GM19240 (cell line): ENCODE results near the gene NT5C.

Experiments used
- DNase-seq: peaks from one replicate; pipeline ENCODE4 v3.0.0; 2011; ENCODE audit warnings: low spot score; ENCODE audit not compliant: insufficient read length

The NT5C gene

DNA sequence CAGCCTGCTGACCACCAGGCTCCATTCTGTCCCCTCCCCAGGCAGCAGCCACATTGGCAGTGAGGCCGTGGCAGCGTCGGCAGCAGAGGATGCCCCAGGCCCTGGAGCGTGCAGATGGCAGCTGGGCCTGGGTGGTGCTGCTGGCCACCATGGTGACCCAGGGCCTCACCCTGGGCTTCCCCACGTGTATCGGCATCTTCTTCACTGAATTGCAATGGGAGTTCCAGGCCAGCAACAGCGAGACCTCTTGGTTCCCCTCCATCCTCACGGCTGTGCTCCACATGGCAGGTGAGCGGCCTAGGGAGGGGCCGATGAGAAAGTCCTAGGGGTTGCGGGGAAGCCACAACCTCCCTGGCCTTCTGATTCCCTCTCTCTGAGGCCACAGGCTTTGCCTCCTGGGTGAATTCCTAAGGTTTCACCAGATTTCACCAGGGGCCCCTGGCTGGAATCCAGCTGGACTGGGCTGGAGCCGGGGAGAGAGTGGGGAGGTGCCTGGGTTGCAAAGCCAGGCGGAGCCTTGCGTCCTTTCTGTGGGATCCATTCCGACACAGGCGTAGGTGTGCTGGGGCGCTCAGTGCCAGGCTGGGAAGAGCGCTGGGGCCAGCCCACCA, 37.9 kb downstream of the NT5C start:
- no peak for DNase-seq

DNA sequence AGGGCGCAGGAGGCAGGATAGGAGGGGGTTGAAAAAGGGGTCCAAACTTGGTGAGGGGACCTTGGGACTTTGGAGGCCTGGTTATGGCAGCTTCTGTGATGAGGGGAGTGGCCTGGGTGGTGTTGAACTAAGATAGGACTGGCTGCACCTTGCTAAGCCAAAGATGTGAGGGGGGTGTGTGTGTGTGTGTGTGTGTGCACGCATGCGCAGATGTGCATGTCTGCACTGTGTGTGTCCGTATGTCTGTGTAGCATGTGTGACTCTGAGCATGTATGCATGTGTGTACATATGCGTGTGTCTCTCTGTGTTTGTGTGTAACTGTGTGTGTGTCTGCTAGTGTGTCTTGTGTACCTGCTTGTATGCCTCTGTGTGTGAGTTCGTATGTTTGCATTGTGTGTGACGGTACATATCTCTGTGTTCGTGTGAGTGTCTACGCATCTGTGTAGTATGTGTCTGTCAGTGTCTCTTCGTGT, 39.7 kb downstream of the NT5C start:
- no peak for DNase-seq

GRCh38 chr17:75090871-75091854, 40.4 kb downstream of the NT5C start:
- DNase-seq, result no peak

- no peak for DNase-seq
These were observed 42.8 kb downstream of the NT5C start for GRCh38 chr17:75088465-75089417.

DNA sequence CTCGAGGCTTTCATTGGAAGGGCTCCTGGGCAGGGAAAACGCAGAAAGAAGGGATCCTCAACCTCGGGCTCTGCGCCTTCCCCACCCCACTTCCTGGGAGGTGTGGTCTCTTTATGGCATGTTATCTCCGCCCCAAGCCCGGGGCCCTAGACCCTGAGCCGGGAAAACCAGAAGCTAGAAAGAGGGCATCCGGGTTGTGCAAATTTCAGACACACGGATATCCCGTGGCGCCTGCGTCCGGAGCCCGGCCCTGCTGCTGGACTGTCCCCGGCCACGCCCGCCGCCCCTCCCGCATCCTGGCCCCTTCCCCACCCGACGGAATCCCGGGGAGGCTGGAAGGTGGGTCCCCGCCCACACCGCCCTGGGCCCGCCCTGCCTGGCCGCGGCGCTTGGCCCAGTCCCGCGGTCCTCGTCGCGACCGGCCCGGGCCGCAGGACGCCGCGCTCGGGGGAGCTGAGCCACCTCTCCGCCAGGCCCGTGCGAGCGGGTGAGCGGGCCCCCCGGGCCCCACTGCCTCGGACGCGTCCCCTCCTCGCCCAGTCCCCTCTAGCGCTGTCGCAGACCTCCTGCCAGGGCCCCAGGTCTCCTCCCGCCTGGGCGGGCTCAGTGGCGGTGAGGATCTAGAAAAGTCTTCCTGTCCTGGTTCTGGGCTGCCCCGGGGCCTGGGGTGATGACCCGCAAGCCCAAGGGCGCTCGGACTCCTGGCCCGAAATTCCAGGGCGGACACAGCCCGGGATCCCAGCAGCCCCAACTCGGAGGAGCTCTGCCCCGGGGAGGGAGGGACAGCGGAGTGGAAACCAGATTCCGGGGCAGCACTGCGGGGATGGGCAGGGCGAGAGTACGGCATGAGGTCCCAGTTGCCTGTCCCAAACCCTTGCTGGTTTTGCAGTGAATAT, 43.7 kb downstream of the NT5C start, which contains the start of gene SLC16A5:
TSS of gene SLC16A5 (plus strand) at position 397 of the 896 bp plus-strand sequence. CDS start 5,683 bp downstream, outside the sequence.
- DNase-seq, result no peak

DNA sequence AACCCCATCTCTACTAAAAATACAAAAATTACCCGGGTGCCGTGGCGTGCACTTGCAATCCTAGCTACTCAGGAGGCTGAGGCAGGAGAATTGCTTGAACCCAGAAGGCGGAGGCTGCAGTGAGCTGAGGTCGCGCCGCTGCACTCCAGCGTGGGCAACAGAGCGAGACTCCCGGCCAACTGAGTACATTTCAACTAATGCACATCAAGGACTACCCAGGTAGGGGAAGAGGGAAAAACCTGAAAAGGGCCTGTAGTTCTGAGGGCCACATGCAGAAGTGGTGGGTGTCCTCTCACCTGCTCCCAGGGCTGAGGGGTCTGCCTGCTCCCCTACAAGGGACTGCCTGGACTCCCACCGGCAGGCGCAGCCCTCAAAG, 44.4 kb downstream of the NT5C start:
- no peak for DNase-seq

DNA sequence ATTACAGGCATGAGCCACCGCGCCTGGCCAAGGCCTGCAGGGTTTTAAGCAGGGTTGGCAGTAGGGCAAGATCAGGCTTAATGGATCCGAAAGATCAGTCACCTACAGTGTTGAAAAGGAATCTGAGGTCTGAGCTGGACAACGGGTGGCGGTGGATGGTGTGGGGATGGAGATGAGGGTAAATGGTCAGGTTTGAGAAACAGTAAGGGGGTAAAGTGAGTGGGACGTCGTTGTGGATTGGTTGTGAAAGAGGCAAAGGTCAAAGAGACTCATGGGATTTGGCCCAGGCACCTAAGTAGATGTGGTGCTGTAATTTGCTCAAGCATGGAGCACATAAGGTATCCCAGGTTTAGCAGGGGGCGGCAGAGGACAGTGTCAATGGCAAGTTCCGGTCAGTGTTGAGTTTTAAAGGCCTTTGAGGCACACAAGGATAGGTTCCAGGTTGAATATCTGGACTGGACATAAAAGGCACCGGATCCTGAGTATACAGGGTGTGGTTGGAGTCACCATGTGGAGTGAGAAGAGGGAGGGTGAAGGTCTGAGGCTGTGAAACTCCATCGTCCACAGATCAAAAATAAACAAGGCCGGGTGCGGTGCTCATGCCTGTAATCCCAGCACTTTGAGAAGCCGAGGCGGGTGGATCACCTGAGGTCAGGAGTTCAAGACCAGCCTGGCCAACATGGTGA, 44.9 kb downstream of the NT5C start:
- DNase-seq, result no peak

DNA sequence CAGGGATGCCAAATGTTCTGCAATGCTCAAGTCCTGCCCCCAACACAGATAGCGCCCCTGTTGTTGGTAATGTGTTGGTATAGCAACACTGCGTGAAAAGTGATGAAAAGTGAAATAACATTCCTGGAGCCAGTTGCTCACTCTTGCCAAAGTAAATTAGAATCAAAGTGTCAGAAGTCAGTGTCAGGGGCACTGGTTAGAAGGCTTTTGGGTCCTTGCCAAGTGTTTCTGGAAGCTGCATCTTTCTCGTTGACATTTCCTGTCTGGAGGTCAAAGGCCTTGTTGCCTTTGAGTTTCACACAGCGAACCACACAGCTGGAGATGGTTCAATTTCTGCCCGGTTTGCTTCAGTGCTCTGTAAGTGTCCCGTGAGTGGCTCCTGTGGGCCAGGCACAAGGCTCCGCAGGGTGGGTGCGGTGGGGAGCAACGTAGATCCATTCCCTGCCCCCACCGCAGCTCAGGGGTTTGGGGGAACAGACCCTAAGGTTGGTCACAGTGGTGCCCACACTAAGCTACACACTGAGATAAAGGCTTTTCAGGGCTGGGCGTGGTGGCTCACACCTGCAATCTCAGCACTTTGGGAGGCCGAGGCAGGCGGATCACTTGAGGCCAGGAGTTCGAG, 47.4 kb downstream of the NT5C start:
- DNase-seq, result no peak

DNA sequence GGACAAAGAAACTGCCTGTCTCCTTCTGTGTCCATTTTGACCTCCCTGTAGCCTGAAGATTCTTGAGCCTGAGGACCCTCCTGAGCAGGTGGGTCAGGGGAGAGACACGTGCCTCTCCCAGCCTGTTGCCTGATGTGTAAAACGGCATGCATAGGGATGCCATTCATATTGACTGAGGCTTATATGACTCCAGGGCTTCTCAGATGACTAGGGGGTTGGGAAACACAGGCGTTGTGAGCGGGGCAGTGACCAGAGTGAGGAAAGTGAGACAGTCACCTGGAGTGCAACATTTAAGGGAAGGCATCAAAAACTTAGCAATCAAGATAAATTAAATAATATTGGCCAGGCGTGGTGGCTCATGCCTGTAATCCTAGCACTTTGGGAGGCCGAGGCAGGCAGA, 48.9 kb downstream of the NT5C start:
- DNase-seq, result no peak

GRCh38 chr17:75081611-75082540, 49.7 kb downstream of the NT5C start:
- DNase-seq, result no peak
